B cell (primary cell): Measurements from ENCODE around the gene AIMP2. TPM values are rescaled to one million over a fixed set of nuclear protein-coding genes. Genes with fewer than 3 reads are reported as not detected.

ENCODE experiments used
- ATAC-seq: fragments of 200-7000 bp; cut with Tn5 transposase; one replicate; pipeline ENCODE4 v1.10.0; 2021; ENCODE audit warnings: low read depth, mild to moderate bottlenecking, moderate number of reproducible peaks, moderate library complexity
- CTCF ChIA-PET: fragments of 350-600 bp; sonication (Branson Sonifier 250); formaldehyde crosslinking; loops from one replicate; lab custom pipeline; 2021; ENCODE audit warnings: antibody characterized with exemption, inconsistent platforms; lab: Charles Lee
- POLR2A ChIA-PET: fragments of 350-600 bp; sonication (Branson Sonifier 250); formaldehyde crosslinking; loops from one replicate; lab custom pipeline; 2021; ENCODE audit warnings: antibody characterized with exemption; lab: Charles Lee
- DNase-seq: peaks from one replicate; pipeline ENCODE4 v3.0.0; 2013
- H2AFZ ChIP-seq: 2 replicates; pipeline ENCODE4 v1.6.1; 2012; ENCODE audit warnings: mild to moderate bottlenecking, low read depth, low read length; ENCODE audit not compliant: insufficient read depth, poor library complexity, severe bottlenecking
- H3K27ac ChIP-seq, 2 donors: 1 replicate in 1 of 2; 2 replicates in 1 of 2; pipeline ENCODE4 v1.5.1; 2012 to 2013; ENCODE audit warnings: low read length in 2 of 2, mild to moderate bottlenecking in 2 of 2, moderate library complexity in 1 of 2
- H3K27me3 ChIP-seq, 4 experiments: fragments of 200-600 bp in 1 of 4; sonication (generic) in 1 of 4; replicated peaks in 1 of 4; 1 replicate in 2 of 4; 2 replicates in 2 of 4; pipeline versions ENCODE4 v1.6.1 to v1.7.0; 2013 to 2016; ENCODE audit warnings: low read length in 3 of 4, mild to moderate bottlenecking in 2 of 4, mixed read lengths in 1 of 4, moderate library complexity in 1 of 4; ENCODE audit not compliant: insufficient read depth in 4 of 4, control insufficient read depth in 3 of 4; ENCODE audit errors: control extremely low read depth in 1 of 4
- H3K36me3 ChIP-seq, 2 experiments: replicated peaks in 1 of 2; 1 replicate in 1 of 2; 2 replicates in 1 of 2; pipeline versions ENCODE4 v1.6.1 to v1.7.1; 2013; ENCODE audit warnings: low read length in 1 of 2; ENCODE audit not compliant: insufficient read depth in 2 of 2, control insufficient read depth in 1 of 2; ENCODE audit errors: control extremely low read depth in 1 of 2, extremely low read depth in 1 of 2
- H3K4me1 ChIP-seq, 2 donors: fragments of 200-600 bp in 1 of 2; sonication (generic) in 1 of 2; 1 replicate in 1 of 2; 2 replicates in 1 of 2; pipeline versions ENCODE4 v1.5.1 to v1.6.1; 2013 to 2017; ENCODE audit warnings: low read length in 2 of 2; ENCODE audit not compliant: control insufficient read depth in 2 of 2, insufficient read depth in 2 of 2
- H3K4me2 ChIP-seq: replicated peaks from 2 replicates; pipeline ENCODE3; 2012; ENCODE audit warnings: mild to moderate bottlenecking, low read depth, low read length; ENCODE audit not compliant: poor library complexity, severe bottlenecking
- H3K4me3 ChIP-seq, 5 experiments: fragments of 200-600 bp in 1 of 5; sonication (generic) in 1 of 5; 1 replicate in 3 of 5; 2 replicates in 2 of 5; pipeline versions ENCODE4 v1.5.1 to v1.7.0; 2011 to 2016; ENCODE audit warnings: low read length in 4 of 5, mild to moderate bottlenecking in 4 of 5, low read depth in 2 of 5, control low read depth in 1 of 5, moderate library complexity in 1 of 5; ENCODE audit not compliant: insufficient read depth in 1 of 5; ENCODE audit errors: control extremely low read depth in 1 of 5, extremely low read depth in 1 of 5
- H3K79me2 ChIP-seq: fragments of 200-600 bp; sonication (generic); one replicate; pipeline ENCODE4 v1.6.0; 2016; ENCODE audit warnings: low read length; ENCODE audit not compliant: control insufficient read depth, insufficient read depth
- H3K9ac ChIP-seq: fragments of 200-600 bp; sonication (generic); 2 replicates; pipeline ENCODE4 v1.6.1; 2017; ENCODE audit warnings: mild to moderate bottlenecking, low read length, moderate library complexity
- H3K9me3 ChIP-seq, 3 donors: one replicate each; pipeline versions ENCODE4 v1.6.1 to v1.7.1; 2013; ENCODE audit warnings: low read length in 2 of 3; ENCODE audit not compliant: control insufficient read depth in 2 of 3, insufficient read depth in 1 of 3; ENCODE audit errors: control extremely low read depth in 1 of 3
- H4K20me1 ChIP-seq: 2 replicates; pipeline ENCODE4 v1.6.0; 2012; ENCODE audit warnings: mild to moderate bottlenecking, low read length; ENCODE audit not compliant: insufficient read depth, control insufficient read depth, poor library complexity, severe bottlenecking
- H3K27ac Mint-ChIP-seq: one replicate; pipeline ENCODE4 v1.8.0; 2021; ENCODE audit warnings: mixed read lengths
- H3K27me3 Mint-ChIP-seq: one replicate; pipeline ENCODE4 v1.8.0; 2021; ENCODE audit warnings: mixed read lengths
- H3K4me1 Mint-ChIP-seq: one replicate; pipeline ENCODE4 v1.8.0; 2021; ENCODE audit warnings: mixed read lengths
- H3K4me3 Mint-ChIP-seq: one replicate; pipeline ENCODE4 v1.8.0; 2021; ENCODE audit warnings: mixed read lengths
- H3K9me3 Mint-ChIP-seq: one replicate; pipeline ENCODE4 v1.8.0; 2022; ENCODE audit warnings: mixed read lengths; ENCODE audit not compliant: insufficient read depth
- EZH2 ChIP-seq: IDR thresholded peaks from 2 replicates; pipeline ENCODE4 v1.6.1; 2012; ENCODE audit warnings: borderline replicate concordance, low read depth, mild to moderate bottlenecking, moderate library complexity, low read length; ENCODE audit not compliant: insufficient read depth, poor library complexity, severe bottlenecking
- whole genome bisulfite sequencing: methylation state at CpG from one replicate; pipeline ENCODE4 v1.1.5; 2013; ENCODE audit warnings: missing lambda C conversion rate; ENCODE audit not compliant: insufficient coverage; 5-methylcytosine and 5-hydroxymethylcytosine counted together
- intact Hi-C: fragments of 100-400 bp; cut with micrococcal nuclease; formaldehyde crosslinking; loops from one replicate; pipeline ENCODE4 v1.10.0; 2022
- polyA plus RNA-seq: library from polyadenylated mRNA; depleted of rRNA; stranded (reverse); fragments of >200 nt; gene quantifications from 2 replicates; pipeline ENCODE4 v1.2.3, GENCODE V29; 2012
- total RNA-seq, 2 donors: library from RNA; stranded (reverse); fragments of 120-200 nt in 1 of 2; gene quantifications; 1 replicate in 1 of 2; 2 replicates in 1 of 2; pipeline versions ENCODE4 v1.2.3 to v1.2.4, GENCODE V29; 2013 to 2022
- TF ChIP-seq, protein P1 (sequence below): fragments of 200-600 bp; IDR thresholded peaks from one replicate; pipeline ENCODE4 v1.8.0; 2022; ENCODE audit warnings: antibody characterized with exemption, mild to moderate bottlenecking

Gene AIMP2
- total and polyA plus RNA-seq, 2 donors (not counting 1 experiment from before 2014, with no cell fraction given) = 11.7 to 14.0 TPM

DNA sequence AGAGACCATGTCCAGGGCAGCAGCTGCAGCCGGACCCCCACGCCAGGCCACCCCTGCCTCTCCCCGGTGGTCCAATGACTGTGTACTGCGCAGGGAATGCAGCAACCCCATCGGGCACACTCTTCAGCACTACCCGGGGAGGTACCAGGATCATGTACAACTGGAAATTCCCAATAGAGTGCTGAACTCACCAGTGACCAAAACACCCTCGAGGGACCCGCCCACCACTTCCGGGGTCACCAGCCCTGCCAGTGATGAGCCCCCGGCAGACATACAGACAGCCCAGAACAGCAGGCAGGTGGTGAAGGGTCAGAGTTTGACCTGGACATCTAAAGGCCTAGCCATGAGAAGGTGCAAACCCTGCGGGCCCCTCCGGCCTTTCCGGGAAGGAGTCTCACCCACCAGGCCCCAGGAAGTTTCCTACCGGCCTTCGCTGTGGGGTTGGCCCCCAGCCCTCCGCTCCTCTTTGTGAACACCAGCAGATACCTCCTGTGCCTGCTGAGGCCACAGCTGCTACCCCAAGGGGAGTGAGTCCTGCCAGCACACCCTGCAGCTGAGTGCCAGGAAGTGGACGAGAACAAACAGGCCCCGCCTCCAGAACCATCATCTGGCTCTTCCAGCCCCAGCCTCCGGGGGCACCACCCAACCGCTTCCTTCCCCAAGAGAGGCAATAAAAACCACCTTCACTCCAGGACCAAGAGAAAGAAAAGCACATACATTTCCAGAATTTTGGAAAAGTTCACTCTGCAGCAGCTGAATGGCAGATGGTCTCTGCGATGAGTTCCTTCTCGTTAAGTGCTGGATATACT is 17.1 kb downstream of the AIMP2 start:
- POLR2A ChIA-PET = interaction anchor here (0.6 kb wide), 2 partner anchors 17 to 307 kb away, joined by 3 to 10 read pairs; no protein-coding TSS in a partner anchor
- H3K79me2 ChIP-seq = peaks cover 9% of the 10 kb centered on the region
- Mint-ChIP-seq H3K9me3 (no peaks in the 10 kb centered on the region), H3K4me1 (peaks cover 22% of the 10 kb centered on the region), H3K4me3 (peak overlapping the region; percentile 79), H3K27me3 (no peaks in the 10 kb centered on the region), H3K27ac (peak overlapping the region; percentile 94)
- H4K20me1 ChIP-seq = no peaks in the 10 kb centered on the region
- 41% methylated on average over 22 of the region's 22 CpGs for WGBS
- DNase-seq (peak; percentile 80), ATAC-seq (peak; percentile 99)
- no peaks in the 10 kb centered on the region for H3K9me3 ChIP-seq
- H3K4me3 ChIP-seq = peak overlapping the region; percentile 37 to 47 (median 41)
- peaks cover 13 to 76% of the 10 kb centered on the region in 2 experiments for H3K36me3 ChIP-seq
- H3K27ac ChIP-seq = peak overlapping the region; percentile 64 to 79
- peaks cover 15 to 22% of the 10 kb centered on the region in 2 donors for H3K4me1 ChIP-seq
- CTCF ChIA-PET = interaction anchor here (0.7 to 2.6 kb wide), 6 partner anchors 11 to 298 kb away, joined by 3 to 10 read pairs (median 3); partner anchors contain the start of genes AIMP2 and PMS2
- peak overlapping the region; percentile 59 for H2AFZ ChIP-seq
- H3K27me3 ChIP-seq = no peaks in the 10 kb centered on the region
- intact Hi-C loops = loop anchor here (1.0 kb wide), 1 partner anchor 17 kb away; the partner anchor contains the start of genes AIMP2 and PMS2
- no peak for TF ChIP-seq EZH2
- TF ChIP-seq, protein P1, sequence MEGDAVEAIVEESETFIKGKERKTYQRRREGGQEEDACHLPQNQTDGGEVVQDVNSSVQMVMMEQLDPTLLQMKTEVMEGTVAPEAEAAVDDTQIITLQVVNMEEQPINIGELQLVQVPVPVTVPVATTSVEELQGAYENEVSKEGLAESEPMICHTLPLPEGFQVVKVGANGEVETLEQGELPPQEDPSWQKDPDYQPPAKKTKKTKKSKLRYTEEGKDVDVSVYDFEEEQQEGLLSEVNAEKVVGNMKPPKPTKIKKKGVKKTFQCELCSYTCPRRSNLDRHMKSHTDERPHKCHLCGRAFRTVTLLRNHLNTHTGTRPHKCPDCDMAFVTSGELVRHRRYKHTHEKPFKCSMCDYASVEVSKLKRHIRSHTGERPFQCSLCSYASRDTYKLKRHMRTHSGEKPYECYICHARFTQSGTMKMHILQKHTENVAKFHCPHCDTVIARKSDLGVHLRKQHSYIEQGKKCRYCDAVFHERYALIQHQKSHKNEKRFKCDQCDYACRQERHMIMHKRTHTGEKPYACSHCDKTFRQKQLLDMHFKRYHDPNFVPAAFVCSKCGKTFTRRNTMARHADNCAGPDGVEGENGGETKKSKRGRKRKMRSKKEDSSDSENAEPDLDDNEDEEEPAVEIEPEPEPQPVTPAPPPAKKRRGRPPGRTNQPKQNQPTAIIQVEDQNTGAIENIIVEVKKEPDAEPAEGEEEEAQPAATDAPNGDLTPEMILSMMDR = peak; percentile 41
- peak overlapping the region; percentile 26 for H3K9ac ChIP-seq
- peak overlapping the region; percentile 60 for H3K4me2 ChIP-seq
